A673 (cell line): Measurements from ENCODE around the gene ERAL1. TPM values are rescaled to one million over a fixed set of nuclear protein-coding genes. Genes with fewer than 3 reads are reported as not detected.

Experiments
- BruUV-seq: library from RNA; stranded (reverse); fragments of 400-500 nt; replicated peaks from 2 replicates; lab custom pipeline; 2021; lab: Mats Ljungman, UMichigan
- CTCF ChIA-PET: fragments of 300-600 bp; sonication (Branson Sonifier 250); formaldehyde crosslinking; loops from one replicate; lab custom pipeline; 2022; ENCODE audit warnings: antibody characterized with exemption; lab: Charles Lee
- POLR2A ChIA-PET: fragments of 300-600 bp; sonication (Branson Sonifier 250); formaldehyde crosslinking; loops from one replicate; lab custom pipeline; 2022; ENCODE audit warnings: antibody characterized with exemption; ENCODE audit not compliant: low non-redundant PET; lab: Charles Lee
- DNase-seq: peaks from one replicate; pipeline ENCODE4 v3.0.0-alpha.2; 2015; ENCODE audit warnings: low spot score
- H3K27ac ChIP-seq: fragments of 200-600 bp; sonication (generic); 2 replicates; pipeline ENCODE4 v1.5.1; 2016; ENCODE audit warnings: mixed run types, low read depth, mild to moderate bottlenecking, mixed read lengths, antibody characterized with exemption, low read length; ENCODE audit not compliant: poor library complexity, severe bottlenecking
- H3K27me3 ChIP-seq: fragments of 200-600 bp; sonication (generic); replicated peaks from 2 replicates; pipeline ENCODE4 v1.6.1; 2017; ENCODE audit warnings: mixed run types, low read depth, mild to moderate bottlenecking, mixed read lengths, antibody characterized with exemption, low read length; ENCODE audit not compliant: insufficient read depth, poor library complexity
- H3K36me3 ChIP-seq: fragments of 200-600 bp; sonication (generic); 2 replicates; pipeline ENCODE4 v1.6.1; 2016; ENCODE audit warnings: mixed run types, mild to moderate bottlenecking, mixed read lengths, antibody characterized with exemption, low read length; ENCODE audit not compliant: insufficient read depth, poor library complexity, severe bottlenecking
- H3K4me1 ChIP-seq: fragments of 200-600 bp; sonication (generic); 2 replicates; pipeline ENCODE4 v1.6.1; 2017; ENCODE audit warnings: mixed run types, mild to moderate bottlenecking, mixed read lengths, antibody characterized with exemption, low read length; ENCODE audit not compliant: insufficient read depth, poor library complexity, severe bottlenecking
- H3K4me3 ChIP-seq: fragments of 200-600 bp; sonication (generic); 2 replicates; pipeline ENCODE4 v1.5.1; 2016; ENCODE audit warnings: low read depth, mixed run types, mild to moderate bottlenecking, mixed read lengths, low read length; ENCODE audit not compliant: poor library complexity, severe bottlenecking
- H3K9me3 ChIP-seq: fragments of 200-600 bp; sonication (generic); 2 replicates; pipeline ENCODE4 v1.6.1; 2016; ENCODE audit warnings: mixed run types, low read depth, mild to moderate bottlenecking, mixed read lengths, antibody characterized with exemption, low read length; ENCODE audit not compliant: poor library complexity, severe bottlenecking
- CTCF ChIP-seq: fragments of 300-800, 200-600 bp; sonication (generic); conservative IDR thresholded peaks from 2 replicates; pipeline ENCODE4 v1.5.1; 2017; ENCODE audit warnings: low read depth, mild to moderate bottlenecking, antibody characterized with exemption, low read length, moderate library complexity, mixed read lengths
- EZH2 ChIP-seq: fragments of 200-600 bp; sonication (generic); IDR thresholded peaks from 2 replicates; pipeline ENCODE4 v1.6.1; 2017; ENCODE audit warnings: borderline replicate concordance, low read depth, mild to moderate bottlenecking, mixed read lengths, antibody characterized with exemption, low read length; ENCODE audit not compliant: poor library complexity, severe bottlenecking
- intact Hi-C: fragments of 100-400 bp; cut with micrococcal nuclease; formaldehyde crosslinking; loops from one replicate; pipeline ENCODE4 v1.10.0; 2022; ENCODE audit not compliant: unreplicated experiment
- total RNA-seq: library from RNA; stranded (reverse); gene quantifications from 2 replicates; pipeline ENCODE4 v1.2.3, GENCODE V29; 2021

ERAL1 gene
- total RNA-seq, 1 experiment from 2014 or later, result 80.5 TPM

- no TSS peak for BruUV-seq
- Histone ChIP-seq H3K4me1 (no peaks in the 10 kb centered on the region), H3K4me3 (no peak overlapping the region), H3K9me3 (no peaks in the 10 kb centered on the region), H3K27me3 (no peaks in the 10 kb centered on the region), H3K27ac (no peak overlapping the region), H3K36me3 (no peaks in the 10 kb centered on the region)
- POLR2A ChIA-PET, result no interaction called here
- TF ChIP-seq EZH2 (no peak), CTCF (no peak)
- no peak for DNase-seq
- CTCF ChIA-PET, result no interaction called here
- intact Hi-C loops, result no loop called here
Observed at GRCh38 chr17:28867276-28867675, 12.5 kb downstream of the ERAL1 start.

DNA sequence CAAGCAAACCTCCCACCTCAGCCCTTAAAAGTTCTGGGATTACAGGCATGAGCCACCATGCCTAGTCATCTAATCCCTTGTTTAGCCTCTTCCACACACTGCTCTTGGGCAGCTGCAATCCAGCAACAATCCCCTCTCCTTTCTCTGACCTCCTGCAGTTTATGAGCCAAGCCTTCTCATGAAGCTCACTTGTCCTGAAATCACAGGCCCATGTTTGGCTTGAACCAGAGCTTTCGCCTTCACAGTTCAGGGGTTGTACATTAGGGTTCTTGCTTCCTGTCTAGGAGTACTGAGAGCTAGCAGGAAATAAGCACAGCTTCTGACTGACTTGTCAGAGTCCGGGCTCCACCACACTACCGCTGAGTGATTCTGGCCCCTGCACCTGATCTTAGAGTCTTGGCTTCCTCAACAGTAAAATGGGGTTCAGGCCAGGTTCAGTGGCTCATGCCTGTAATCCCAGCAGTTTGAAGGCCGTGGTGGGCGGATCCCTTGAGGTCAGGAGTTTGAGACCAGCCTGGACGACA, 16.3 kb downstream of the ERAL1 start:
- no peaks in the 10 kb centered on the region for H3K4me1 ChIP-seq
- H3K4me3 ChIP-seq, result no peak overlapping the region
- no peak for TF ChIP-seq CTCF
- TF ChIP-seq EZH2, result no peak
- POLR2A ChIA-PET, result no interaction called here
- H3K27ac ChIP-seq, result no peak overlapping the region
- H3K36me3 ChIP-seq, result no peaks in the 10 kb centered on the region
- CTCF ChIA-PET, result no interaction called here
- no peaks in the 10 kb centered on the region for H3K27me3 ChIP-seq
- no TSS peak for BruUV-seq
- no peak for DNase-seq
- H3K9me3 ChIP-seq, result no peaks in the 10 kb centered on the region
- intact Hi-C loops, result no loop called here

GRCh38 chr17:28873839-28874238, 19.0 kb downstream of the ERAL1 start:
- ChIA-PET CTCF (no interaction called here), POLR2A (no interaction called here)
- Histone ChIP-seq H3K4me1 (no peaks in the 10 kb centered on the region), H3K9me3 (no peaks in the 10 kb centered on the region), H3K4me3 (no peak overlapping the region), H3K27me3 (no peaks in the 10 kb centered on the region), H3K27ac (no peak overlapping the region), H3K36me3 (no peaks in the 10 kb centered on the region)
- DNase-seq, result no peak
- BruUV-seq, result no TSS peak
- intact Hi-C loops, result no loop called here
- no peak for TF ChIP-seq CTCF
- no peak for TF ChIP-seq EZH2
